T-helper 9 cell (primary cell): ENCODE data around the gene SGCD.
"Not testable (repeated sequence)": the region's sequence is repeated elsewhere in the genome, so short reads cannot be mapped to it uniquely, and the experiment has no call there.

Source experiments
- DNase-seq: peaks from one replicate; pipeline ENCODE4 v3.0.0-alpha.2; 2020

Gene SGCD

GRCh38 chr5:156587012-156587411, 260.0 kb downstream of the SGCD start:
- no peak for DNase-seq

GRCh38 chr5:156588306-156588705, 261.3 kb downstream of the SGCD start:
- DNase-seq, result no peak

GRCh38 chr5:156589104-156589945, 262.4 kb downstream of the SGCD start:
- DNase-seq, result no peak

- no peak for DNase-seq
These were observed 262.9 kb downstream of the SGCD start for GRCh38 chr5:156589946-156590216.

GRCh38 chr5:156590978-156591377, 264.0 kb downstream of the SGCD start:
- DNase-seq, result no peak

GRCh38 chr5:156591631-156592030, 264.7 kb downstream of the SGCD start:
- DNase-seq, result no peak

GRCh38 chr5:156593546-156593945, 266.6 kb downstream of the SGCD start:
- no peak for DNase-seq

- no peak for DNase-seq
These were observed 267.4 kb downstream of the SGCD start for GRCh38 chr5:156594406-156594805.

GRCh38 chr5:156595132-156595787, 268.3 kb downstream of the SGCD start:
- DNase-seq, result no peak

GRCh38 chr5:156597276-156597675, 270.3 kb downstream of the SGCD start:
- DNase-seq, result no peak

GRCh38 chr5:156598964-156599363, 272.0 kb downstream of the SGCD start:
- no peak for DNase-seq

GRCh38 chr5:156610582-156610981, 283.6 kb downstream of the SGCD start:
- not testable (repeated sequence) for DNase-seq

- no peak for DNase-seq
These were observed 288.9 kb downstream of the SGCD start for GRCh38 chr5:156615901-156616300.

GRCh38 chr5:156617426-156617825, 290.5 kb downstream of the SGCD start:
- no peak for DNase-seq

GRCh38 chr5:156618601-156619000, 291.6 kb downstream of the SGCD start:
- no peak for DNase-seq

GRCh38 chr5:156621719-156622118, 294.8 kb downstream of the SGCD start:
- no peak for DNase-seq

GRCh38 chr5:156623381-156624040, 296.5 kb downstream of the SGCD start:
- DNase-seq, result no peak

- DNase-seq, result no peak
These were observed 297.7 kb downstream of the SGCD start for GRCh38 chr5:156624686-156625085.

GRCh38 chr5:156628421-156628820, 301.5 kb downstream of the SGCD start:
- no peak for DNase-seq

- DNase-seq, result no peak
These were observed 304.0 kb downstream of the SGCD start for GRCh38 chr5:156631005-156631404.

- no peak for DNase-seq
These were observed 307.3 kb downstream of the SGCD start for GRCh38 chr5:156634301-156634700.

GRCh38 chr5:156640691-156641241, 313.8 kb downstream of the SGCD start:
- no peak for DNase-seq

GRCh38 chr5:156641686-156642085, 314.7 kb downstream of the SGCD start:
- DNase-seq, result no peak

- DNase-seq, result no peak
These were observed 320.1 kb downstream of the SGCD start for GRCh38 chr5:156647034-156647451.
